Vagina (tissue), 2 donors: Measurements from ENCODE around the gene EVPLL.
"Not testable (repeated sequence)": the region's sequence is repeated elsewhere in the genome, so short reads cannot be mapped to it uniquely, and the experiment has no call there.

Experiments
- POLR2AphosphoS5 ChIP-seq, 2 donors: sonication (generic); formaldehyde crosslinking; IDR thresholded peaks; one replicate each; pipeline ENCODE4 v1.9.0; 2017; ENCODE audit warnings: antibody characterized with exemption in 2 of 2, mild to moderate bottlenecking in 2 of 2, low read depth in 1 of 2; ENCODE audit not compliant: insufficient read depth in 1 of 2
- TF ChIP-seq, protein P1 (sequence below), 3 experiments: fragments of 450-650 bp in 2 of 3; fragments of 200-600 bp in 1 of 3; sonication (generic) in 1 of 3; IDR thresholded peaks; one replicate each; pipeline ENCODE4 v1.5.1; 2017 to 2019; ENCODE audit warnings: antibody characterized with exemption in 3 of 3, mild to moderate bottlenecking in 2 of 3, moderate library complexity in 2 of 3

DNA sequence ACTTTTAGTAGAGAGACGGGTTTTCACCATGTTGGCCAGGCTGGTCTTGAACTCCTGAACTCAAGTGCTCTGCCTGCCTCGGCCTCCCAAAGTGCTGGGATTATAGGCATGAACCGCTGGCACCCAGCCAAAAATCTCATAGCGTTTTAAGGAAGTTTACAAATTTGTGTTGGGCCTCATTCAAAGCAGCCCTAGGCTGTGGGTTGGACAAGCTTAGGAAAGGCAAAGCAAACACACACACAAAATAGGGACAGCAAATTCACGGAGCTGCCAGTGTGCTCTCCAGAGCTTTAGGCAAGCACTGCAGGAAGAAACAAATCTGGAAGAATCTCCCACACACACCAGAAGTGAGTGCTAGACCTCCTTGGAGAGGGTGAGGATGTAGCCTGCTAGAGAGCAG is 25.6 kb downstream of the EVPLL start:
- TF ChIP-seq, protein P1, sequence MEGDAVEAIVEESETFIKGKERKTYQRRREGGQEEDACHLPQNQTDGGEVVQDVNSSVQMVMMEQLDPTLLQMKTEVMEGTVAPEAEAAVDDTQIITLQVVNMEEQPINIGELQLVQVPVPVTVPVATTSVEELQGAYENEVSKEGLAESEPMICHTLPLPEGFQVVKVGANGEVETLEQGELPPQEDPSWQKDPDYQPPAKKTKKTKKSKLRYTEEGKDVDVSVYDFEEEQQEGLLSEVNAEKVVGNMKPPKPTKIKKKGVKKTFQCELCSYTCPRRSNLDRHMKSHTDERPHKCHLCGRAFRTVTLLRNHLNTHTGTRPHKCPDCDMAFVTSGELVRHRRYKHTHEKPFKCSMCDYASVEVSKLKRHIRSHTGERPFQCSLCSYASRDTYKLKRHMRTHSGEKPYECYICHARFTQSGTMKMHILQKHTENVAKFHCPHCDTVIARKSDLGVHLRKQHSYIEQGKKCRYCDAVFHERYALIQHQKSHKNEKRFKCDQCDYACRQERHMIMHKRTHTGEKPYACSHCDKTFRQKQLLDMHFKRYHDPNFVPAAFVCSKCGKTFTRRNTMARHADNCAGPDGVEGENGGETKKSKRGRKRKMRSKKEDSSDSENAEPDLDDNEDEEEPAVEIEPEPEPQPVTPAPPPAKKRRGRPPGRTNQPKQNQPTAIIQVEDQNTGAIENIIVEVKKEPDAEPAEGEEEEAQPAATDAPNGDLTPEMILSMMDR (IDR thresholded peaks at IDR 0.05): not testable (repeated sequence)
- TF ChIP-seq POLR2AphosphoS5 (IDR thresholded peaks at IDR 0.05; ENCODE audit: insufficient read depth in 1 of 2, low read depth in 1 of 2): not testable (repeated sequence)
